CD8-positive, alpha-beta memory T cell (primary cell): ENCODE measurements around the gene FAM210B. TPM values are rescaled to one million over a fixed set of nuclear protein-coding genes. Genes with fewer than 3 reads are reported as not detected.

Experiments
- CTCF ChIA-PET: fragments of 350-600 bp; sonication (Branson Sonifier 250); formaldehyde crosslinking; loops from one replicate; lab custom pipeline; 2021; ENCODE audit warnings: antibody characterized with exemption; lab: Charles Lee
- POLR2A ChIA-PET: fragments of 350-600 bp; sonication (Branson Sonifier 250); formaldehyde crosslinking; loops from one replicate; lab custom pipeline; 2021; ENCODE audit warnings: antibody characterized with exemption; lab: Charles Lee
- DNase-seq, 5 donors: peaks; one replicate each; pipeline versions ENCODE4 v3.0.0 to v3.0.0-alpha.2; 2020 to 2022; ENCODE audit warnings: mixed read lengths in 1 of 5
- H3K27ac ChIP-seq: one replicate; pipeline ENCODE4 v1.7.0; 2013; ENCODE audit warnings: low read depth, mild to moderate bottlenecking, low read length, moderate library complexity
- H3K27me3 ChIP-seq: 2 replicates; pipeline ENCODE4 v1.7.0; 2013; ENCODE audit warnings: low read length, mild to moderate bottlenecking; ENCODE audit not compliant: insufficient read depth, poor library complexity, severe bottlenecking
- H3K36me3 ChIP-seq: 2 replicates; pipeline ENCODE4 v1.7.0; 2013; ENCODE audit warnings: mild to moderate bottlenecking, low read length, moderate library complexity; ENCODE audit not compliant: insufficient read depth
- H3K4me1 ChIP-seq: 2 replicates; pipeline ENCODE4 v1.7.0; 2013; ENCODE audit warnings: mild to moderate bottlenecking, low read length, moderate library complexity; ENCODE audit not compliant: insufficient read depth
- H3K4me3 ChIP-seq: 2 replicates; pipeline ENCODE4 v1.7.0; 2013; ENCODE audit warnings: mild to moderate bottlenecking, low read length
- H3K9me3 ChIP-seq: 2 replicates; pipeline ENCODE4 v1.7.0; 2013; ENCODE audit warnings: mild to moderate bottlenecking, low read length
- H3K27ac Mint-ChIP-seq, 8 donors: one replicate each; pipeline ENCODE4 v1.8.0; 2020 to 2021; ENCODE audit warnings: mixed read lengths in 8 of 8, mild to moderate bottlenecking in 6 of 8, inconsistent platforms in 3 of 8, moderate library complexity in 3 of 8
- H3K27me3 Mint-ChIP-seq, 2 donors: one replicate each; pipeline ENCODE4 v1.8.0; 2020 to 2021; ENCODE audit warnings: mixed read lengths in 2 of 2, mild to moderate bottlenecking in 1 of 2, moderate library complexity in 1 of 2
- H3K36me3 Mint-ChIP-seq, 3 donors: one replicate each; pipeline ENCODE4 v1.8.0; 2020 to 2021; ENCODE audit warnings: mixed read lengths in 3 of 3, inconsistent platforms in 1 of 3, mild to moderate bottlenecking in 1 of 3
- H3K4me1 Mint-ChIP-seq, 3 donors: one replicate each; pipeline ENCODE4 v1.8.0; 2020 to 2021; ENCODE audit warnings: mixed read lengths in 3 of 3, inconsistent platforms in 1 of 3, mild to moderate bottlenecking in 1 of 3
- H3K4me3 Mint-ChIP-seq, 7 donors: one replicate each; pipeline ENCODE4 v1.8.0; 2020 to 2021; ENCODE audit warnings: mixed read lengths in 7 of 7, mild to moderate bottlenecking in 6 of 7, moderate library complexity in 4 of 7, inconsistent platforms in 2 of 7
- H3K9me3 Mint-ChIP-seq, 5 donors: one replicate each; pipeline ENCODE4 v1.8.0; 2020 to 2022; ENCODE audit warnings: mixed read lengths in 5 of 5, mild to moderate bottlenecking in 3 of 5, moderate library complexity in 2 of 5, inconsistent platforms in 1 of 5
- polyA plus RNA-seq: library from polyadenylated mRNA; unstranded; fragments of 300-500 nt; fragmentation: Illumina TruSeq; gene quantifications from one replicate; pipeline ENCODE4 v1.2.3, GENCODE V29; 2021
- total RNA-seq, 2 experiments: library from RNA; stranded (reverse); gene quantifications; one replicate each; pipeline ENCODE4 v1.2.3, GENCODE V29; 2021

FAM210B gene
- total and polyA plus RNA-seq, 3 experiments from 2014 or later = 6.3 to 31.8 (median 6.7) TPM

DNA sequence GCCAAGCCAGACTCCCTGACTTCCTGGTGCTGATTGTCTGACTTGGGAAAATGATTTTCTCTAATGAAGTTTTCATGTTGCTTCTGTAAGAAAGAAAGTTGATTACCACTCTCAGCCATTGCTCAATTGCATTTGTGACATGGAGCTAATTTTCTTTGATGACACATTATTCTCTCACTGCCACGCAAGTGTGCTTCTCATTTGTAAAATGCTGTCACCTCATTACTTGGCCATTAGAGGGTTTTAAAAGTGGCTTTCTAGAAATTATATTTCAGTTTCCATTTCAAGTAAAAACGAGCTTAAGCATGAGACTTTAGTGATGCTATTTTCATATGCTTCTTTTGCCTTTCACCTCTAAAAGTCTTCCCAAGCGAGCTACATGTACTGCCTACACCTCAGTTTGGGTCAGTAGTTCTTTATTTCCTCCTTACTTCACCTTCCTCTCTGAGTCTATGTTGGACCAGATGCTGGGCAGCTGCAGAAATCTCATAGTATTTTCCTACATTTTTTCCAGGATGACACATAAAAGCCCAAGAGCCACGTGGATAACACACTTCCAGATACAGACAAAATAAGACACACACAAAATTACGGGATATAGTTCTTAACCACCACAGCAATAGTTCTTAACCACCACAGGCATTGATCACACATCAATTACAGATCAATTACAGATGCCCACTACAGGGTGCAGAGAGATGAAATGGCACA is 6.3 kb upstream of the FAM210B start:
- Mint-ChIP-seq H3K4me3 (no peak overlapping the region), H3K9me3 (no peaks in the 10 kb centered on the region), H3K27me3 (peaks cover 11 to 20% of the 10 kb centered on the region in 2 donors), H3K36me3 (no peaks in the 10 kb centered on the region), H3K27ac (no peak overlapping the region), H3K4me1 (peaks cover 0 to 8% (median 0%) of the 10 kb centered on the region in 3 donors)
- Histone ChIP-seq H3K27ac (no peak overlapping the region), H3K27me3 (no peaks in the 10 kb centered on the region), H3K36me3 (no peaks in the 10 kb centered on the region), H3K4me1 (no peaks in the 10 kb centered on the region), H3K9me3 (no peaks in the 10 kb centered on the region), H3K4me3 (no peak overlapping the region)
- ChIA-PET CTCF (no interaction called here), POLR2A (no interaction called here)
- DNase-seq = no peak

GRCh38 chr20:56353356-56353755 is 5.4 kb upstream of the FAM210B start:
- Mint-ChIP-seq H3K27ac (no peak overlapping the region), H3K36me3 (peaks cover 0 to 1% (median 0%) of the 10 kb centered on the region in 3 donors), H3K9me3 (no peaks in the 10 kb centered on the region), H3K4me1 (peaks cover 4 to 7% (median 6%) of the 10 kb centered on the region in 3 donors), H3K27me3 (peaks cover 11% of the 10 kb centered on the region in 2 donors), H3K4me3 (no peak overlapping the region)
- no peaks in the 10 kb centered on the region for H3K36me3 ChIP-seq
- H3K27me3 ChIP-seq = no peaks in the 10 kb centered on the region
- H3K4me3 ChIP-seq = no peak overlapping the region
- no peaks in the 10 kb centered on the region for H3K4me1 ChIP-seq
- CTCF ChIA-PET = interaction anchor here (1.0 kb wide), 1 partner anchor 10 kb away, joined by 3 read pairs; no protein-coding TSS in a partner anchor
- H3K27ac ChIP-seq = no peak overlapping the region
- POLR2A ChIA-PET = no interaction called here
- DNase-seq = no peak
- no peaks in the 10 kb centered on the region for H3K9me3 ChIP-seq

DNA sequence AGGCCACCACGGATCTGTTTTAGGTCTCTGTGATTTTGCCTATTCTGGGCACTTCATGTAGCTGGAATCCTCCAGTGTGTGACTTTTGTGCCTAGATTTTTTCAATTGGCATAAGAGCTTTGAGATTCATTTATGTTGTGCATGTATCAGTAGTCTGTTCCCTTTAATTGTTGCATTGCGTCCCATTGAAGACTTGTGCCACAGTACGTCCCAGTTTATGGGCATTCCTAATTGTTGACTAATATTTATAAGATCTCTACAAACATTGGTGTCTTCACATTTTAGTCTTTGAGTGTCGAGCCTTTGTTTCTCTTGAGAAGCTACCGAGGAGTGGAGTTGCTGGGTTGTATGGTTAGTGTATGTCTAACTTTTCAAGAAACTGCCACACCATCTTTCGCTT is 704 bp upstream of the FAM210B start:
- no peak for DNase-seq
- CTCF ChIA-PET = no interaction called here
- Histone ChIP-seq H3K4me1 (peaks cover 14% of the 10 kb centered on the region), H3K9me3 (no peaks in the 10 kb centered on the region), H3K36me3 (no peaks in the 10 kb centered on the region), H3K27me3 (no peaks in the 10 kb centered on the region), H3K27ac (no peak overlapping the region), H3K4me3 (no peak overlapping the region)
- peaks cover 0 to 9% (median 3%) of the 10 kb centered on the region in 3 donors for H3K36me3 Mint-ChIP-seq
- H3K27me3 Mint-ChIP-seq = peaks cover 0 to 2% of the 10 kb centered on the region in 2 donors
- peaks cover 18 to 30% (median 23%) of the 10 kb centered on the region in 3 donors for H3K4me1 Mint-ChIP-seq
- H3K27ac Mint-ChIP-seq = peak overlapping the region in 5 of 8 donors; percentile 39 to 81 (median 69)
- peak overlapping the region; percentile 82 to 91 (median 85) for H3K4me3 Mint-ChIP-seq
- POLR2A ChIA-PET = interaction anchor here (1.0 to 2.8 kb wide), 2 partner anchors 34 to 35 kb away, joined by 4 to 14 read pairs; partner anchors contain the start of genes AURKA and CSTF1
- H3K9me3 Mint-ChIP-seq = no peaks in the 10 kb centered on the region

- peaks cover 0 to 14% (median 3%) of the 10 kb centered on the region in 3 donors for H3K36me3 Mint-ChIP-seq
- H3K9me3 Mint-ChIP-seq = no peaks in the 10 kb centered on the region
- Histone ChIP-seq H3K4me3 (peak overlapping the region; percentile 77), H3K27ac (peak overlapping the region; percentile 72), H3K4me1 (peaks cover 14% of the 10 kb centered on the region), H3K9me3 (no peaks in the 10 kb centered on the region), H3K27me3 (no peaks in the 10 kb centered on the region), H3K36me3 (no peaks in the 10 kb centered on the region)
- ChIA-PET CTCF (interaction anchor here (0.9 to 1.3 kb wide), 2 partner anchors 13 to 17 kb away, joined by 3 to 6 read pairs; no protein-coding TSS in a partner anchor), POLR2A (interaction anchor here (1.0 to 2.8 kb wide), 3 partner anchors 33 to 36 kb away, joined by 4 to 14 read pairs (median 5); partner anchors contain the start of genes AURKA and CSTF1)
- peaks cover 0 to 2% of the 10 kb centered on the region in 2 donors for H3K27me3 Mint-ChIP-seq
- peak in 2 of 5 donors; percentile 5 to 47 for DNase-seq
- peaks cover 18 to 30% (median 23%) of the 10 kb centered on the region in 3 donors for H3K4me1 Mint-ChIP-seq
- peak overlapping the region in 6 of 8 donors; percentile 32 to 90 (median 75) for H3K27ac Mint-ChIP-seq
- H3K4me3 Mint-ChIP-seq = peak overlapping the region; percentile 86 to 91 (median 88)
These were observed 698 bp downstream of the FAM210B start for GRCh38 chr20:56359212-56360132.

DNA sequence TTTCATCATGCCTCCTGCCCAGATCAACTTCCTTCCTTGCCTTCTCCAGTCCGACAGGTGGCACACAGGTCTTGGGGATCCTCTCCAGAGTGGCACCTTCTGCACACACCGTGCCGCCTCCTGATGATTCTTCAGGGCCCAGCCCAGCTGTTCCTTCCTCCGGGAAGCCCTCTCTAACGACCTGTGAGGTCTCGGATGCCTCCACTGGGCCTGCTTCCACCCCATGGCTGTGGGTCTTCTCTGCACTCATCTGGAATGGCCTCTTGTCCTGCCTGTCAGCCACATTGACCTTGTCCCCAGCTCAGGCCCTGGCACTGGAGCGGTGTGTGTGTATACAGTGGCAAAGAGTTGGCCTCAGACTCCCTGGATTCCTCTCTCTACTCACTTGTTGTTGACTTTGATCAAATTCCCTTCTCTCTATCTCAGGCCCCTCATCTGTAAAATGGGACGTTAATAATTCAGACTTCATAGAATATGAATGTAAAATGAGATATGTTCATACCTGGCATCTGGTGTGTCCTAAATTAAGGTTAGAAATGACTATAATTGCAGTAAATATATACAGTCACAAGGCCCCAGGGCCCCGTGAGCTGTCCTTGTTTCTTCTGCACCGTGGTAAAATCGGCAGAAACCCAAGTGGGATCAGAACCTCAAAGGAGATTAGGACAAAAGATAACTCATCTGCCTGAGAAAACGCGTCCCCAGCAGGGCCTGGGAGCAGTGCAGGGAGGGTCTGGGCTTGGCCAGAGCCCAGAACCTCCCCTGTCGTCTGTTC is 1.5 kb downstream of the FAM210B start:
- CTCF ChIA-PET = interaction anchor here (1.3 to 1.4 kb wide), 2 partner anchors 12 to 32 kb away, joined by 3 to 6 read pairs; partner anchors contain the start of genes AURKA and CSTF1
- Histone ChIP-seq H3K36me3 (no peaks in the 10 kb centered on the region), H3K4me3 (peak overlapping the region; percentile 77), H3K27ac (peak overlapping the region; percentile 72), H3K9me3 (no peaks in the 10 kb centered on the region), H3K27me3 (no peaks in the 10 kb centered on the region), H3K4me1 (peaks cover 14% of the 10 kb centered on the region)
- Mint-ChIP-seq H3K27me3 (no peaks in the 10 kb centered on the region), H3K4me3 (peak overlapping the region; percentile 75 to 91 (median 87)), H3K36me3 (peaks cover 0 to 21% (median 3%) of the 10 kb centered on the region in 3 donors), H3K4me1 (peaks cover 18 to 30% (median 23%) of the 10 kb centered on the region in 3 donors), H3K9me3 (no peaks in the 10 kb centered on the region), H3K27ac (peak overlapping the region in 4 of 8 donors; percentile 37 to 86 (median 53))
- DNase-seq = no peak
- POLR2A ChIA-PET = interaction anchor here (2.8 kb wide), 1 partner anchor 32 kb away, joined by 14 read pairs; the partner anchor contains the start of genes AURKA and CSTF1

DNA sequence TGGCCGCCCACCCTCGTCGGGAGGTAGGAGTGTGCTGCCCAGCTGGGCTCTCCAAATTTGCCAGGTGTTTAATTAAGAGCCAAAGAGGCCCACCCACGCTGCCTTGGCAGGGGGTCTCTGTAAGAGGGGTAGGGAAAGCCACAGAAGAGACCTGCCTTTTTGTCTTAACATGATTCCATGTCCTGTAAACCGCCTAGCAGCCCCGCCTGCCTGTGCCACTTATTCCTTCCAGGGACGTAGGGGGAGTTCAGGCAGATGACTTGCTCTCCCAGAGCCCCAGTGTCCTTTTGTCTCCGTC is 2.1 kb downstream of the FAM210B start:
- DNase-seq = no peak
- Histone ChIP-seq H3K27ac (peak overlapping the region; percentile 72), H3K4me3 (no peak overlapping the region), H3K4me1 (peaks cover 14% of the 10 kb centered on the region), H3K36me3 (no peaks in the 10 kb centered on the region), H3K27me3 (no peaks in the 10 kb centered on the region), H3K9me3 (no peaks in the 10 kb centered on the region)
- H3K4me1 Mint-ChIP-seq = peaks cover 18 to 30% (median 23%) of the 10 kb centered on the region in 3 donors
- ChIA-PET CTCF (interaction anchor here (1.4 kb wide), 1 partner anchor 31 kb away, joined by 3 read pairs; the partner anchor contains the start of genes AURKA and CSTF1), POLR2A (interaction anchor here (2.8 kb wide), 1 partner anchor 31 kb away, joined by 14 read pairs; the partner anchor contains the start of genes AURKA and CSTF1)
- H3K36me3 Mint-ChIP-seq = peaks cover 0 to 26% (median 3%) of the 10 kb centered on the region in 3 donors
- H3K4me3 Mint-ChIP-seq = peak overlapping the region in 6 of 7 donors; percentile 20 to 89 (median 82)
- peak overlapping the region in 2 of 8 donors; percentile 12 to 51 for H3K27ac Mint-ChIP-seq
- H3K9me3 Mint-ChIP-seq = no peaks in the 10 kb centered on the region
- no peaks in the 10 kb centered on the region for H3K27me3 Mint-ChIP-seq

GRCh38 chr20:56361900-56362299 is 3.1 kb downstream of the FAM210B start:
- peaks cover 0 to 36% (median 11%) of the 10 kb centered on the region in 3 donors for H3K36me3 Mint-ChIP-seq
- no peaks in the 10 kb centered on the region for H3K27me3 Mint-ChIP-seq
- Histone ChIP-seq H3K4me3 (no peak overlapping the region), H3K27me3 (no peaks in the 10 kb centered on the region), H3K4me1 (peaks cover 14% of the 10 kb centered on the region), H3K9me3 (no peaks in the 10 kb centered on the region), H3K27ac (peak overlapping the region; percentile 48), H3K36me3 (no peaks in the 10 kb centered on the region)
- H3K9me3 Mint-ChIP-seq = no peaks in the 10 kb centered on the region
- ChIA-PET POLR2A (no interaction called here), CTCF (no interaction called here)
- peaks cover 18 to 30% (median 23%) of the 10 kb centered on the region in 3 donors for H3K4me1 Mint-ChIP-seq
- DNase-seq = no peak
- no peak overlapping the region for H3K27ac Mint-ChIP-seq
- H3K4me3 Mint-ChIP-seq = peak overlapping the region in 1 of 7 donors; percentile 54
